GM21390 (cell line): Measurements from ENCODE around the gene FZD8.

Source experiments
- ATAC-seq: cut with Tn5 transposase; IDR thresholded peaks from one replicate; pipeline ENCODE4 v1.9.1; 2021; ENCODE audit not compliant: unreplicated experiment

The FZD8 gene

GRCh38 chr10:35607475-35608327 lies 34.4 kb downstream of the FZD8 start:
- ATAC-seq: no peak

- no peak for ATAC-seq
Measured at GRCh38 chr10:35606430-35606829, 35.7 kb downstream of the FZD8 start.

- no peak for ATAC-seq
Measured at GRCh38 chr10:35605191-35605590, 36.9 kb downstream of the FZD8 start, which contains the start of gene GJD4. TSS of gene GJD4 (plus strand) at chr10:35605341. CDS start at chr10:35605568, 227 bp downstream.

GRCh38 chr10:35600193-35600592 lies 41.9 kb downstream of the FZD8 start:
- ATAC-seq: no peak

GRCh38 chr10:35598379-35598778 lies 43.7 kb downstream of the FZD8 start:
- no peak for ATAC-seq

- ATAC-seq: no peak
Measured at GRCh38 chr10:35595106-35595505, 47.0 kb downstream of the FZD8 start.

GRCh38 chr10:35594115-35595079 lies 47.7 kb downstream of the FZD8 start:
- ATAC-seq: no peak

- ATAC-seq: no peak
Measured at GRCh38 chr10:35592441-35592840, 49.7 kb downstream of the FZD8 start.

- no peak for ATAC-seq
Measured at GRCh38 chr10:35588836-35589235, 53.3 kb downstream of the FZD8 start.
